Upper lobe of left lung (tissue), 4 donors: ENCODE measurements around the gene FNDC3B.

Source experiments
- CTCF ChIP-seq, 6 experiments: fragments of 450-650 bp in 4 of 6; fragments of 200-600 bp in 2 of 6; sonication (generic) in 2 of 6; IDR thresholded peaks; one replicate each; pipeline ENCODE4 v1.5.1; 2016 to 2019; ENCODE audit warnings: antibody characterized with exemption in 6 of 6
- POLR2A ChIP-seq, 4 donors: fragments of 450-650 bp; IDR thresholded peaks; one replicate each; pipeline ENCODE4 v1.5.1; 2016 to 2017; ENCODE audit warnings: antibody characterized with exemption in 4 of 4, mild to moderate bottlenecking in 2 of 4
- POLR2AphosphoS5 ChIP-seq, 2 donors: sonication (generic); formaldehyde crosslinking; IDR thresholded peaks; one replicate each; pipeline ENCODE4 v1.5.1; 2017; ENCODE audit warnings: antibody characterized with exemption in 2 of 2

- no peak for TF ChIP-seq POLR2AphosphoS5 (IDR thresholded peaks at IDR 0.05)
- no peak for TF ChIP-seq CTCF (IDR thresholded peaks at IDR 0.05)
- TF ChIP-seq POLR2A (IDR thresholded peaks at IDR 0.05): no peak
Observed at GRCh38 chr3:172313671-172314070, 274.3 kb downstream of the FNDC3B start.
